Gastrocnemius medialis (tissue), 4 donors: ENCODE results near the gene CLIC1. TPM values are rescaled to one million over a fixed set of nuclear protein-coding genes. Genes with fewer than 3 reads are reported as not detected.

ENCODE experiments used
- ATAC-seq, 2 donors: fragments of 150-250 bp; one replicate each; pipeline ENCODE4 v1.9.1; 2016
- DNase-seq, 2 donors: peaks; one replicate each; pipeline ENCODE4 v3.0.0-alpha.2; 2019
- H3K27ac ChIP-seq, 4 donors: fragments of 200-600 bp; sonication (generic); 1 replicate in 1 of 4; 2 replicates in 3 of 4; pipeline ENCODE4 v1.5.1; 2016 to 2018; ENCODE audit warnings: mild to moderate bottlenecking in 2 of 4, moderate library complexity in 1 of 4
- H3K27me3 ChIP-seq, 3 donors: fragments of 200-600 bp; sonication (generic) in 2 of 3; 1 replicate in 1 of 3; 2 replicates in 2 of 3; pipeline versions ENCODE4 v1.5.1 to v1.6.0; 2016 to 2019; ENCODE audit warnings: mild to moderate bottlenecking in 1 of 3, moderate library complexity in 1 of 3
- H3K36me3 ChIP-seq, 2 donors: fragments of 200-600 bp; sonication (generic) in 1 of 2; one replicate each; pipeline ENCODE4 v1.5.1; 2017 to 2018
- H3K4me1 ChIP-seq, 2 donors: fragments of 200-600 bp; sonication (generic) in 1 of 2; one replicate each; pipeline ENCODE4 v1.5.1; 2016 to 2017; ENCODE audit warnings: mild to moderate bottlenecking in 2 of 2
- H3K4me3 ChIP-seq, 4 donors: fragments of 200-600 bp; sonication (generic) in 3 of 4; 1 replicate in 1 of 4; 2 replicates in 3 of 4; pipeline ENCODE4 v1.5.1; 2016 to 2019; ENCODE audit warnings: mild to moderate bottlenecking in 2 of 4
- H3K9me3 ChIP-seq, 3 donors: fragments of 200-600 bp; sonication (generic) in 2 of 3; 1 replicate in 1 of 3; 2 replicates in 2 of 3; pipeline ENCODE4 v1.5.1; 2016 to 2019
- CTCF ChIP-seq, 5 experiments: fragments of 450-650 bp in 3 of 5; fragments of 200-600 bp in 2 of 5; sonication (generic) in 2 of 5; IDR thresholded peaks in 4 of 5; conservative IDR thresholded peaks in 1 of 5; 1 replicate in 4 of 5; 2 replicates in 1 of 5; pipeline ENCODE4 v1.5.1; 2016 to 2019; ENCODE audit warnings: antibody characterized with exemption in 5 of 5, mild to moderate bottlenecking in 3 of 5, moderate library complexity in 3 of 5
- POLR2A ChIP-seq, 2 donors: fragments of 450-650 bp; IDR thresholded peaks; one replicate each; pipeline ENCODE4 v1.6.1; 2017; ENCODE audit warnings: antibody characterized with exemption in 2 of 2, mild to moderate bottlenecking in 2 of 2, moderate library complexity in 2 of 2
- in situ Hi-C, 4 donors: fragments of 200-750 bp; cut with MboI; loops; one replicate each; pipeline versions ENCODE4 v1.15.0 to v1.8.0; 2017; ENCODE audit warnings: low sequenced_read_pairs in 4 of 4
- intact Hi-C: fragments of 100-400 bp; cut with DNase I; formaldehyde crosslinking; loops from one replicate; pipeline ENCODE4 v1.15.1; 2023; ENCODE audit warnings: low total_unique reads
- total RNA-seq, 4 donors: library from RNA; depleted of rRNA; stranded (reverse); fragments of >200 nt; gene quantifications; one replicate each; pipeline versions ENCODE4 v1.1.0 to v1.2.3, GENCODE V29; 2016

Gene CLIC1
- total RNA-seq, 4 donors from 2014 or later, result 20.9 to 41.3 (median 26.3) TPM

GRCh38 chr6:31687860-31688693, 48.3 kb downstream of the CLIC1 start:
- peaks cover 0 to 83% of the 10 kb centered on the region in 2 donors for H3K36me3 ChIP-seq
- no peaks in the 10 kb centered on the region for H3K27me3 ChIP-seq
- DNase-seq (no peak), ATAC-seq (no peak)
- in situ Hi-C loops (loop anchor here in 2 of 4 donors (5.0 to 25.0 kb wide), 3 partner anchors 84 to 274 kb away; partner anchors contain the start of genes DXO (in 1 of the 2), NELFE (in 1 of the 2) and SKIC2 (in 1 of the 2)), intact Hi-C loops (no loop called here)
- no peaks in the 10 kb centered on the region for H3K4me1 ChIP-seq
- TF ChIP-seq CTCF (IDR thresholded peaks at IDR 0.05 in 4 of 5, conservative IDR thresholded peaks at IDR 0.05 in 1 of 5) (no peak), POLR2A (IDR thresholded peaks at IDR 0.05) (no peak)
- no peak overlapping the region for H3K4me3 ChIP-seq
- H3K9me3 ChIP-seq, result no peaks in the 10 kb centered on the region
- H3K27ac ChIP-seq, result no peak overlapping the region

GRCh38 chr6:31687321-31687720, 49.0 kb downstream of the CLIC1 start:
- intact Hi-C loops (no loop called here), in situ Hi-C loops (loop anchor here in 2 of 4 donors (5.0 to 25.0 kb wide), 3 partner anchors 85 to 275 kb away; partner anchors contain the start of genes DXO (in 1 of the 2), NELFE (in 1 of the 2) and SKIC2 (in 1 of the 2))
- DNase-seq, result no peak
- Histone ChIP-seq H3K4me1 (no peaks in the 10 kb centered on the region), H3K27ac (no peak overlapping the region), H3K36me3 (peaks cover 0 to 75% of the 10 kb centered on the region in 2 donors), H3K27me3 (no peaks in the 10 kb centered on the region), H3K4me3 (no peak overlapping the region), H3K9me3 (no peaks in the 10 kb centered on the region)
- TF ChIP-seq CTCF (IDR thresholded peaks at IDR 0.05 in 4 of 5, conservative IDR thresholded peaks at IDR 0.05 in 1 of 5) (no peak), POLR2A (IDR thresholded peaks at IDR 0.05) (no peak)
- ATAC-seq, result no peak

DNA sequence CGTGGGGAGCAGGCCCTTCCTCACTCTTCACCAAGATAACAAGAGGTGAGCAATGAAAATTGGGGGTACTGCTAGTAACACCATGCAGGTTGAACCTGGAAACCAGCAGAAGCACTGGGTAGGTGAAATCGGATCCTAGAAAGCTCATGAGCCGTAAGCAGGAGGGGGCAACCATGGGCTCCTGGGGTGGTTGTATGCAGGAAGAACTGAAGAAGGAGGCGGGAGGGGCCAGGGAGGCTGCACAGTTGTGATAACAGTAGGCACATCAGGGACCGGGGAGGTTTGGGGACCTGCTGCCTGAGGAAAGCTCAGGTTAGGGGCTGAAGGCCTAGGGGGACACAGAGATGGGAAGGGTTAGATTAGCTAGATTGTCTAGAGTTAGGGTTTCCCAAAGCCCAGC, 49.8 kb downstream of the CLIC1 start:
- H3K27me3 ChIP-seq, result no peaks in the 10 kb centered on the region
- DNase-seq (no peak), ATAC-seq (no peak)
- H3K4me1 ChIP-seq, result peaks cover under 1 to 2% of the 10 kb centered on the region in 2 donors
- H3K4me3 ChIP-seq, result no peak overlapping the region
- H3K9me3 ChIP-seq, result no peaks in the 10 kb centered on the region
- H3K36me3 ChIP-seq, result peaks cover 0 to 67% of the 10 kb centered on the region in 2 donors
- TF ChIP-seq CTCF (IDR thresholded peaks at IDR 0.05 in 4 of 5, conservative IDR thresholded peaks at IDR 0.05 in 1 of 5) (no peak), POLR2A (IDR thresholded peaks at IDR 0.05) (no peak)
- in situ Hi-C loops, result loop anchor here in 2 of 4 donors (5.0 to 25.0 kb wide), 3 partner anchors 86 to 276 kb away; partner anchors contain the start of genes DXO (in 1 of the 2), NELFE (in 1 of the 2) and SKIC2 (in 1 of the 2)
- H3K27ac ChIP-seq, result no peak overlapping the region
- intact Hi-C loops, result no loop called here

DNA sequence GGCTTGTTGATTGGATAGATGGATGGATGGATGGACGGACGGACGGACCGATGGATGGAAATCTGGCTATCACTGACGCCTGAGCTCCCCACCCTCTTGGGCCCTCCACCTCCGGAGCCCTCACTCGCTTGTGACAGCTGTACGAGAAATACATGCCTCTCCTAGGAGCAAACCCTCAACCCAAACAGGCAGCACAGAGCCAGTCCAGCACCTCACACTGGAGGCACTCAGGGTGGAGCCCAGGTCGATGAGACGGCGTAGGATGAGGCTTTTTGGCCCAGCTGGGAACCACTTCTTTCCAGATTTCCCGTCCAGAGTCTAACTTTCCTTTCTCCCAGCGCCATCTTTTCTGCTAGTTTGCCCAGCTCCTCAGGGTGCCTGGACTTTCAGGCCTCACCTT, 52.7 kb downstream of the CLIC1 start:
- Histone ChIP-seq H3K36me3 (peaks cover 0 to 38% of the 10 kb centered on the region in 2 donors), H3K27me3 (no peaks in the 10 kb centered on the region), H3K9me3 (no peaks in the 10 kb centered on the region), H3K27ac (no peak overlapping the region), H3K4me3 (no peak overlapping the region), H3K4me1 (peaks cover 13% of the 10 kb centered on the region in 2 donors)
- TF ChIP-seq POLR2A (IDR thresholded peaks at IDR 0.05), result no peak
- TF ChIP-seq CTCF (IDR thresholded peaks at IDR 0.05 in 4 of 5, conservative IDR thresholded peaks at IDR 0.05 in 1 of 5), result no peak
- intact Hi-C loops, result no loop called here
- in situ Hi-C loops, result loop anchor here in 3 of 4 donors (5.0 to 25.0 kb wide), 3 partner anchors 84 to 279 kb away; partner anchors contain the start of genes DXO (in 1 of the 3), NELFE (in 1 of the 3) and SKIC2 (in 1 of the 3)
- no peak for ATAC-seq
- DNase-seq, result no peak
